ENCODE measurements around the gene KRT83.
A peak's percentile ranks its signal among the peaks of the same experiment; 100 is the strongest.

KRT83 gene

DNA sequence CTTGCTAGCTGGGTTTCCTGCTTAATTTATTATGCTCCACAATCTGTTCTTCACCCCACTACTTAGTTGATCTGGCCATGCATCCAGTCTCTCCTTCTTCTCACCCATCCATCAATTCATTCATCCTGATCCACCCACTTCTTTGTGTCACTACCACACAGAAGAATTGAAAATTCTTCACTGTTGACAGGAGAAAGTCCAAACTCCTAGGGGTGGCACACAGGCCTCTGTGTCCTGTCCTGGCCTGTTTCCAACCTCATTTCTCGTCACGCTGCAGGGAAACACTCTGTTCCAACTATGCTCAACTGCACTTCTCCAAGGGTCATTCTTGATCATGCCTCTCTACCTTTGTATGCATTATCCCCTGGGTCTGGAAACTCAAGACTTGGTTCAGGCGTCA, 10.6 kb upstream of the KRT83 start:
- TF ChIP-seq, protein P1, sequence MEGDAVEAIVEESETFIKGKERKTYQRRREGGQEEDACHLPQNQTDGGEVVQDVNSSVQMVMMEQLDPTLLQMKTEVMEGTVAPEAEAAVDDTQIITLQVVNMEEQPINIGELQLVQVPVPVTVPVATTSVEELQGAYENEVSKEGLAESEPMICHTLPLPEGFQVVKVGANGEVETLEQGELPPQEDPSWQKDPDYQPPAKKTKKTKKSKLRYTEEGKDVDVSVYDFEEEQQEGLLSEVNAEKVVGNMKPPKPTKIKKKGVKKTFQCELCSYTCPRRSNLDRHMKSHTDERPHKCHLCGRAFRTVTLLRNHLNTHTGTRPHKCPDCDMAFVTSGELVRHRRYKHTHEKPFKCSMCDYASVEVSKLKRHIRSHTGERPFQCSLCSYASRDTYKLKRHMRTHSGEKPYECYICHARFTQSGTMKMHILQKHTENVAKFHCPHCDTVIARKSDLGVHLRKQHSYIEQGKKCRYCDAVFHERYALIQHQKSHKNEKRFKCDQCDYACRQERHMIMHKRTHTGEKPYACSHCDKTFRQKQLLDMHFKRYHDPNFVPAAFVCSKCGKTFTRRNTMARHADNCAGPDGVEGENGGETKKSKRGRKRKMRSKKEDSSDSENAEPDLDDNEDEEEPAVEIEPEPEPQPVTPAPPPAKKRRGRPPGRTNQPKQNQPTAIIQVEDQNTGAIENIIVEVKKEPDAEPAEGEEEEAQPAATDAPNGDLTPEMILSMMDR (IDR thresholded peaks at IDR 0.05; ENCODE audit: extremely low read depth, missing control alignments) = no peak
- DNase-seq (ENCODE audit: low spot score) = no peak

DNA sequence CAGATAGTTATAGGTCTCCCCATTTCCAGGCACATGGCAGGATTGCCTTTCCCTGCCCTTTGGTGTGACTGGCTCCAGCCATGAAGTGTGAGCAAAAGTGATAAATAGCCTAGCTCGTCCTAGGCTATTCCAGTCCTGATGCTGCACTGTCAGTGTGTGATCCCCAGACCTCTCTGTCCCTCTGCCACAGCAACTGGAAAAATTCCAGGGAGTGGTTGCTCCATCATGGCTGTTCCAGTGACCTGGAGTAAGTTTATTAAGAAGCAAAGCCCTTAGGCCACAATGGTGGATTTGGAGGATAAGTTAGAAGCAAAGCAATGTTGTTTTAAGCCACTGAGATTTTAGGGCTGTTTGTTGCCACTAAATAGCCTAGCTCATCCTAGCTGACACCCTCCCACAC, 9.8 kb upstream of the KRT83 start:
- TF ChIP-seq, protein P1 (IDR thresholded peaks at IDR 0.05; ENCODE audit: extremely low read depth, missing control alignments) = no peak
- no peak for DNase-seq (ENCODE audit: low spot score)

DNA sequence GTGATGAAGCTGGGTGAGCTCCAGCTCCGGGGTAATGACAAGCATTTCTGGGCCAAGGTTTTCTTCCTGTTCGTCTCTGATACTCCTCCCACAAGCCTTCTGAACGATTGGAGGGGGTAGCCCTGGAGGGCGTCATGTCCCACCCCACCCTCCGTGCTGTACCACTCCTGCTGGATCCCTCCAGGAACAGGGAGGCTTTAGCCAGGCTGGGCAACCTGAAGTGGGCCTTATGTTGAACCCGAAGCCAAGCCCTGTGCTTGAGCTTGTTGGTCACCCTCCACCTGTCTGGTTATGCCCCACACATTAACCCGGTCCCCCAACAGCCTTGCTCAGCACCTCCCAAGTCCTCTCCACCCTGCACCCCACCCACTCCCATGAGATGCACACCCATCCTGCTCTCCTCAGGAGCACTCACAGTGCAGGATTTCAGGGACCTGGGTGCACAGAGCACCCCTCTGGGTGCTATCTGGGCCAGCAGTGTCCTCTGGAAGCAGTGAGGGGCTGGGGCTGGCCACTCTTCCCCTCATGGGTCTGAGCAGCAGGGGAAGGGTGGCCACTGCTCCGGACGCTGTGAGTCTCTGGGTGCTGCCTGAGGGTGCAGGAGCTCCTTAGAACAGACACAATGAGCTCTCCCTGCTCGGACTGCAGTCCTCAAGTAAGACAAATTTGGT, 6.8 kb upstream of the KRT83 start:
- TF ChIP-seq, protein P1 (IDR thresholded peaks at IDR 0.05; ENCODE audit: extremely low read depth, missing control alignments) = no peak
- no peak for DNase-seq (ENCODE audit: low spot score)

DNA sequence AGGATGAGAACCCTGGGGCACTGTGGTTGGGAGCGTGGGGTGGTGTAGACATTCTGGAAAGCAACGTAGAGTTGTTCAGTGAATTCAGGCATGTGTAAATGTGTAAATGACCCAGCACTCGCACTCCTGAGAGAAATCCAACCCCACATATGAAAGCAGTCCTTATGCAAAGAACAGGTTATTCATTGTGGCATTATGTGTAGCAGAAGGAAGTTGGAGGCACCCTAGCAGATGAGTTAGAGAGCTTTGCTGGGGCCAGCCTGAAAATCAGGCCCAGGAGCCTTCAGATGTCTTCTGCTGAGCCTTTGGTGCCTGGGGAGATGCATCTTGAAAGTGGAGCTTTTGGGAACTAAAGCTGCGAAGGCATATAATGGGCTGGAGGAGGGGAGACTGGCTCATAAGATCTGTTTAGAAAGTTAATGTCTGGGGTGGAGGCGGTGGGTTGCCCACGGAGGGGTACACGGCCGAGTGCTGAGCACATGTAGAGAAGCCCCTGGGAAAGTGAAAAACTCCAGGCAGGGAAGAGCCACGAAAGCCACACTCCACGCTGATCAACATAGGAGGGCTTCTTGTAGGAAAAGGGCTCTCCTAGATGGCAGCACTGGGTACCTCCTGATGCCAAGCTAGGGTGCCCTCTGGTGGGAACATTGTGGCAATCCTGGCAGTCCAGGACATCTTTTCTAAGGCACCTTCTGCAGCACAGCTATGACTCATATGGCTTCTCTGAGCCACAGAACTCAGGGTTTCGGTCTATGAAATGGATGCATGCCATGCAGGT, 6.0 kb upstream of the KRT83 start:
- peak; percentile 83 for DNase-seq (ENCODE audit: low spot score)
- TF ChIP-seq, protein P1 (IDR thresholded peaks at IDR 0.05; ENCODE audit: extremely low read depth, missing control alignments) = peak; percentile 60

DNA sequence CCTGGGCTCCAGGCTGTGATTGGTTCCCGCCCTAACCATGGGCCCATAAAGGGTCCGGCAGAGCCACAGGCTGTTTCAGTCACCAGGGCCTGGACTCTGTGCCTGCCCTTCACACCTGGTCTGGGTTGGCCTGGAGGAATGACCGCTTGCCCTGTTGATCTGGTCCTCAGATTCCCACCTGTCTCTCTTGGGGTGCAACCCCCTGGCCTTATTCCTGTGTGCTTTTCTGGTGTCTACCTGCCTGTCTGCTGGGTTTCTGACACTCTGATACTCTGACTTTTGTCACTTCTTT, 2.9 kb upstream of the KRT83 start:
- TF ChIP-seq, protein P1 (IDR thresholded peaks at IDR 0.05; ENCODE audit: extremely low read depth, missing control alignments) = no peak

DNA sequence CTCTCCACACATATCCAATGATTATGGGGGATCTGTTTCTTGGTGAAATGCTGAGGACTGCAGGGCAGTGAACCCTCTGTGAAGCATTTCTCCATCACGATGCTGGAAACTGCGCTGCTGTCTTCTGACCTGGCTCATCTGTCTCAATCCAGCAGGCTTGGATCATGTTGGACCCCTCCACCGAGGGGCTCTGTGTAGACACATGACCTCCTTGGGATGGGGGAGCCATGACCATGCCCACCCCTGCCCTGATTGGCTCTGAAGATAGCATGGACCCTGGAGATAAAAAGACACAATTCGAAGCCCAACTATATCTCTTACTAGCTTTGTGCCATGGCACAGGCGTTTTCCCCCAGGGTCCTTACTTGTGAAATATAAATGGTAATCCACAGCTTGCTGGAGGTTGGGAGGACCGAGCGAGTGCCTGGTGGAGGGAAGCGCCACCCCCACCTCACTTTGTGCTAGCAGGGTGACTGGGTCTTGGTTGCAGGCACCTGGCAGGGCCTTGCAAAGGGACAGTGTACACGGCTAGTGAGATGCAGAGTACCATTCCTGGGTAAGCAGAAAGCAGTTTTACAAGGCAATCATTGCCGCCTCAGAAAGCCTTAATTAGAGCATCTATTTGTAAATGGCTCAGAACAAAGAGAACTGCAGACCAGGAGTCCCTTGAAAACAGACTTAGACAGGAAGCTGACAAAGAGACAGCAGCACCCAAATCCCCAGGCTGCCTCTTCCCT, 2.4 kb upstream of the KRT83 start:
- no peak for DNase-seq (ENCODE audit: low spot score)
- TF ChIP-seq, protein P1 (IDR thresholded peaks at IDR 0.05; ENCODE audit: extremely low read depth, missing control alignments) = no peak

More for the DNA sequence above, 2.9 kb upstream of the KRT83 start:
- no peak for DNase-seq (ENCODE audit: low spot score)

DNA sequence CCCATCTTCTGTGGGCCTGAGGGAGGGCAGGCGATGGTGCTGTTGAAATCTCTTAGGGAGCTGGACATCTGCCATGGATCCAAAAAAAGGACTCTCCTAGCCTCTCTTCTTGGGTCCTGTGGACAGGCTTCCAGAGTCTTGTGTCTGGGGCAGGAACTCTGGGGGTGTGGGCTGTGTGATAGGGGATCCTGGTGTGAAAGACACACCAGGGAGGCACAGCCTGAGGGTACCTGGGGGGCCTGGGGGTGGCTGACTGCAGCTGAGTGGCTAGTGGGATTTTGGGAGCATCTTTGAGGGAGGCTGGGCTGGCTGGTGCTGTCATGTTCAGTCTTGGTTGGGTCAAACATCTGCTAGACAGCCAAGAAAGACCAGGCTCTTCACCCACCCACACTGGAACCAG, 1.8 kb upstream of the KRT83 start:
- DNase-seq (ENCODE audit: low spot score) = no peak
- TF ChIP-seq, protein P1 (IDR thresholded peaks at IDR 0.05; ENCODE audit: extremely low read depth, missing control alignments) = no peak
